HepG2 (cell line): ENCODE data around the gene BIRC6. TPM values are rescaled to one million over a fixed set of nuclear protein-coding genes. Genes with fewer than 3 reads are reported as not detected.

Experiments
- FOXA1 ChIP-seq, 2 experiments: fragments of 450-650 bp in 1 of 2; sonication (generic) in 1 of 2; formaldehyde crosslinking in 1 of 2; IDR thresholded peaks; 2 replicates each; pipeline versions ENCODE4 v1.4.0 to v1.6.1; 2016 to 2020; ENCODE audit warnings: missing genetic modification reagents in 1 of 2
- GATAD2A ChIP-seq: IDR thresholded peaks from 2 replicates; pipeline ENCODE4 v1.6.1; 2016
- GFI1 ChIP-seq: sonication (generic); formaldehyde crosslinking; IDR thresholded peaks from 2 replicates; pipeline ENCODE4 v1.5.0; 2020; ENCODE audit warnings: missing genetic modification reagents, mild to moderate bottlenecking, borderline replicate concordance
- HDAC1 ChIP-seq: sonication (generic); formaldehyde crosslinking; IDR thresholded peaks from 2 replicates; pipeline ENCODE4 v1.5.1; 2020; ENCODE audit warnings: mild to moderate bottlenecking, missing genetic modification reagents
- HDAC2 ChIP-seq: sonication (generic); formaldehyde crosslinking; IDR thresholded peaks from 2 replicates; pipeline ENCODE4 v1.4.0; 2020; ENCODE audit warnings: missing genetic modification reagents
- HMG20B ChIP-seq: conservative IDR thresholded peaks from 2 replicates; pipeline ENCODE4 v1.6.1; 2016; ENCODE audit warnings: missing genetic modification reagents, missing compliant biosample characterization
- HNF4G ChIP-seq, 2 experiments: sonication (generic) in 1 of 2; formaldehyde crosslinking in 1 of 2; IDR thresholded peaks; 2 replicates each; pipeline versions ENCODE4 v1.4.0 to v1.6.1; 2011 to 2020; ENCODE audit warnings: borderline replicate concordance in 2 of 2, low read depth in 2 of 2, mild to moderate bottlenecking in 2 of 2, low read length in 1 of 2, missing genetic modification reagents in 1 of 2, moderate library complexity in 1 of 2
- NCOA1 ChIP-seq: sonication (generic); formaldehyde crosslinking; IDR thresholded peaks from 2 replicates; pipeline ENCODE4 v1.9.0; 2021; ENCODE audit warnings: missing genetic modification reagents
- NR2C2 ChIP-seq: sonication (generic); formaldehyde crosslinking; IDR thresholded peaks from 2 replicates; pipeline ENCODE4 v1.4.0; 2020; ENCODE audit warnings: missing genetic modification reagents, mild to moderate bottlenecking, moderate library complexity, borderline replicate concordance
- POLR2AphosphoS5 ChIP-seq: IDR thresholded peaks from 2 replicates; pipeline ENCODE4 v1.6.1; 2012; ENCODE audit warnings: low read depth, low read length
- RARA ChIP-seq: IDR thresholded peaks from 2 replicates; pipeline ENCODE4 v1.6.1; 2016; ENCODE audit warnings: missing genetic modification reagents, missing compliant biosample characterization
- YEATS4 ChIP-seq: sonication (generic); formaldehyde crosslinking; IDR thresholded peaks from 2 replicates; pipeline ENCODE4 v1.4.0; 2020; ENCODE audit warnings: missing genetic modification reagents, borderline replicate concordance
- ZBTB38 ChIP-seq: sonication (generic); formaldehyde crosslinking; IDR thresholded peaks from 2 replicates; pipeline ENCODE4 v1.5.1; 2020; ENCODE audit warnings: mild to moderate bottlenecking, missing genetic modification reagents
- ZNF256 ChIP-seq: sonication (generic); formaldehyde crosslinking; conservative IDR thresholded peaks from 2 replicates; pipeline ENCODE4 v1.4.0; 2020; ENCODE audit warnings: missing genetic modification reagents
- ZNF292 ChIP-seq: sonication (generic); formaldehyde crosslinking; IDR thresholded peaks from 2 replicates; pipeline ENCODE4 v1.8.1; 2022; ENCODE audit warnings: mild to moderate bottlenecking, low read depth, missing genetic modification reagents, borderline replicate concordance
- ZNF644 ChIP-seq: IDR thresholded peaks from 2 replicates; pipeline ENCODE4 v1.6.1; 2016; ENCODE audit warnings: low read depth
- ZNF775 ChIP-seq: sonication (generic); formaldehyde crosslinking; IDR thresholded peaks from 2 replicates; pipeline ENCODE4 v1.4.0; 2020; ENCODE audit warnings: missing genetic modification reagents, mild to moderate bottlenecking, moderate library complexity, borderline replicate concordance
- ZNF782 ChIP-seq: sonication (generic); formaldehyde crosslinking; IDR thresholded peaks from 2 replicates; pipeline ENCODE4 v1.4.0; 2020; ENCODE audit warnings: missing genetic modification reagents, mild to moderate bottlenecking, borderline replicate concordance
- polyA plus RNA-seq, 8 experiments: library from polyadenylated mRNA; depleted of rRNA in 3 of 8; stranded (reverse) in 7 of 8; unstranded in 1 of 8; fragments of >200 nt; fragmentation: Illumina TruSeq in 4 of 8; extraction: Trizol in 4 of 8; gene quantifications; 2 replicates each; pipeline versions ENCODE4 v1.2.1 to v1.2.3, GENCODE V29; 2011 to 2016; ENCODE audit warnings: low read depth in 4 of 8, missing spikeins in 1 of 8, mixed read lengths in 1 of 8; ENCODE audit not compliant: insufficient read depth in 1 of 8
- total RNA-seq, 5 experiments: library from RNA; depleted of rRNA; stranded (reverse); fragments of >200 nt; fragmentation: Illumina TruSeq; extraction: Trizol; gene quantifications; 2 replicates each; pipeline ENCODE4 v1.2.3, GENCODE V29; 2016; ENCODE audit warnings: low read depth in 1 of 5
- TF ChIP-seq, protein P1 (sequence below): IDR thresholded peaks from 2 replicates; pipeline ENCODE4 v1.6.1; 2018; ENCODE audit warnings: missing genetic modification reagents, mild to moderate bottlenecking, missing compliant biosample characterization
- TF ChIP-seq, protein P2 (sequence below): sonication (generic); formaldehyde crosslinking; IDR thresholded peaks from 2 replicates; pipeline ENCODE4 v1.4.0; 2020; ENCODE audit warnings: missing genetic modification reagents, mild to moderate bottlenecking, borderline replicate concordance
- TF ChIP-seq, protein P3 (sequence below): sonication (generic); formaldehyde crosslinking; IDR thresholded peaks from 2 replicates; pipeline ENCODE4 v1.4.0; 2020; ENCODE audit warnings: missing genetic modification reagents, borderline replicate concordance

BIRC6 gene
- total and polyA plus RNA-seq, 2 of the 13 experiments (the other 11 are each of a cell fraction or from before 2014, with no cell fraction given): 65.6 to 120 TPM

DNA sequence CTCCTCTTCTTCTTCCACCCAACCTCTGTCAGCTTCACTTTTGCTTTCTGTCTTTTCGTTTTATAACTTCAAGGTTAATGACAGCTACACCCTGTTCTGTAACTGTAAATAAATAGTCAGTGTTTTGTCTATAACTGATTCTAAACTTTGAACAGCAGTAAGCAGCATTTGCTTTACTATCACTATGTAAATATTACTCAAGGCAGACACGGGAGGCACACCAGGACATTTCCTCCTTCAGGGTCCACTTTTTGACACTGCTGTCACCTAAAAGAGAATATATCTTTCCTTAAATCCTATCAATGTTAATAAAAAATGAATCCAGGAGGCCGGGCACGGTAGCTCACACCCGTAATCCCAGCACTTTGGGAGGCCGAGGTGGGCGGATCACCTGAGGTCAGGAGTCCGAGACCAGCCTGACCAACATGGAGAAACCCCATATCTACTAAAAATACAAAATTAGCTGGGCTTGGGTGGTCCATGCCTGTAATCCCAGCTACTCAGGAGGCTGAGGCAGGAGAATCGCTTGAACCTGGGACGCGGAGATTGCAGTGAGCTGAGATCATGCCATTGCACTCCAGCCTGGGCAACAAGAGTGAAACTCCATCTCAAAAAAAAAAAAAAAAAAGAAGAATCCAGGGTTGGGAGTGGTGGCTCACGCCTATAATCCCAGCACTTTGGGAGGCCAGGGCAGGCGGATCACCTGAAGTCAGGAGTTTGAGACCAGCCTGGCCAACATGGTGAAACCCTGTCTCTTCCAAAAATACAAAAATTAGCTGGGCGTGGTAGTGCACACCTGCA is 27.4 kb upstream of the BIRC6 start (continued):
- TF ChIP-seq, protein P1, sequence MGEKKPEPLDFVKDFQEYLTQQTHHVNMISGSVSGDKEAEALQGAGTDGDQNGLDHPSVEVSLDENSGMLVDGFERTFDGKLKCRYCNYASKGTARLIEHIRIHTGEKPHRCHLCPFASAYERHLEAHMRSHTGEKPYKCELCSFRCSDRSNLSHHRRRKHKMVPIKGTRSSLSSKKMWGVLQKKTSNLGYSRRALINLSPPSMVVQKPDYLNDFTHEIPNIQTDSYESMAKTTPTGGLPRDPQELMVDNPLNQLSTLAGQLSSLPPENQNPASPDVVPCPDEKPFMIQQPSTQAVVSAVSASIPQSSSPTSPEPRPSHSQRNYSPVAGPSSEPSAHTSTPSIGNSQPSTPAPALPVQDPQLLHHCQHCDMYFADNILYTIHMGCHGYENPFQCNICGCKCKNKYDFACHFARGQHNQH (CRISPR knock-in tag): peak; percentile 89
- peak; percentile 87 for TF ChIP-seq HNF4G (IDR thresholded peaks at IDR 0.05; ENCODE audit: borderline replicate concordance, low read depth, low read length)
- peak; percentile 75; the same call in 1 of the 2 replicates for TF ChIP-seq HNF4G (CRISPR knock-in tag; IDR thresholded peaks at IDR 0.05; ENCODE audit: borderline replicate concordance, low read depth)
- TF ChIP-seq, protein P2, sequence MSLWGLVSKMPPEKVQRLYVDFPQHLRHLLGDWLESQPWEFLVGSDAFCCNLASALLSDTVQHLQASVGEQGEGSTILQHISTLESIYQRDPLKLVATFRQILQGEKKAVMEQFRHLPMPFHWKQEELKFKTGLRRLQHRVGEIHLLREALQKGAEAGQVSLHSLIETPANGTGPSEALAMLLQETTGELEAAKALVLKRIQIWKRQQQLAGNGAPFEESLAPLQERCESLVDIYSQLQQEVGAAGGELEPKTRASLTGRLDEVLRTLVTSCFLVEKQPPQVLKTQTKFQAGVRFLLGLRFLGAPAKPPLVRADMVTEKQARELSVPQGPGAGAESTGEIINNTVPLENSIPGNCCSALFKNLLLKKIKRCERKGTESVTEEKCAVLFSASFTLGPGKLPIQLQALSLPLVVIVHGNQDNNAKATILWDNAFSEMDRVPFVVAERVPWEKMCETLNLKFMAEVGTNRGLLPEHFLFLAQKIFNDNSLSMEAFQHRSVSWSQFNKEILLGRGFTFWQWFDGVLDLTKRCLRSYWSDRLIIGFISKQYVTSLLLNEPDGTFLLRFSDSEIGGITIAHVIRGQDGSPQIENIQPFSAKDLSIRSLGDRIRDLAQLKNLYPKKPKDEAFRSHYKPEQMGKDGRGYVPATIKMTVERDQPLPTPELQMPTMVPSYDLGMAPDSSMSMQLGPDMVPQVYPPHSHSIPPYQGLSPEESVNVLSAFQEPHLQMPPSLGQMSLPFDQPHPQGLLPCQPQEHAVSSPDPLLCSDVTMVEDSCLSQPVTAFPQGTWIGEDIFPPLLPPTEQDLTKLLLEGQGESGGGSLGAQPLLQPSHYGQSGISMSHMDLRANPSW: 0 out of 2 replicates have a peak, but pooled peaks have one; percentile 46
- TF ChIP-seq YEATS4 (CRISPR knock-in tag): peak; percentile 66
- peak; percentile 80 for TF ChIP-seq GFI1 (CRISPR knock-in tag)
- TF ChIP-seq ZNF644: 0 out of 2 replicates have a peak, but pooled peaks have one; percentile 12
- TF ChIP-seq RARA (CRISPR knock-in tag): peak; percentile 91
- TF ChIP-seq ZBTB38: peak; percentile 34; the same call in 1 of the 2 replicates
- 0 out of 2 replicates have a peak, but pooled peaks have one; percentile 42 for TF ChIP-seq ZNF775 (CRISPR knock-in tag)
- peak; percentile 64; the same call in 1 of the 2 replicates for TF ChIP-seq ZNF782 (CRISPR knock-in tag)
- peak; percentile 86 for TF ChIP-seq FOXA1 (IDR thresholded peaks at IDR 0.05)
- peak; percentile 91 for TF ChIP-seq FOXA1 (CRISPR knock-in tag; IDR thresholded peaks at IDR 0.05)
- peak; percentile 42; the same call in 1 of the 2 replicates for TF ChIP-seq NR2C2 (CRISPR knock-in tag)
- peak; percentile 79; the same call in 1 of the 2 replicates for TF ChIP-seq HDAC1 (CRISPR knock-in tag)
- peak; percentile 97 for TF ChIP-seq GATAD2A
- peak; percentile 52 for TF ChIP-seq POLR2AphosphoS5
- peak; percentile 89 for TF ChIP-seq HDAC2 (CRISPR knock-in tag)
- TF ChIP-seq, protein P3, sequence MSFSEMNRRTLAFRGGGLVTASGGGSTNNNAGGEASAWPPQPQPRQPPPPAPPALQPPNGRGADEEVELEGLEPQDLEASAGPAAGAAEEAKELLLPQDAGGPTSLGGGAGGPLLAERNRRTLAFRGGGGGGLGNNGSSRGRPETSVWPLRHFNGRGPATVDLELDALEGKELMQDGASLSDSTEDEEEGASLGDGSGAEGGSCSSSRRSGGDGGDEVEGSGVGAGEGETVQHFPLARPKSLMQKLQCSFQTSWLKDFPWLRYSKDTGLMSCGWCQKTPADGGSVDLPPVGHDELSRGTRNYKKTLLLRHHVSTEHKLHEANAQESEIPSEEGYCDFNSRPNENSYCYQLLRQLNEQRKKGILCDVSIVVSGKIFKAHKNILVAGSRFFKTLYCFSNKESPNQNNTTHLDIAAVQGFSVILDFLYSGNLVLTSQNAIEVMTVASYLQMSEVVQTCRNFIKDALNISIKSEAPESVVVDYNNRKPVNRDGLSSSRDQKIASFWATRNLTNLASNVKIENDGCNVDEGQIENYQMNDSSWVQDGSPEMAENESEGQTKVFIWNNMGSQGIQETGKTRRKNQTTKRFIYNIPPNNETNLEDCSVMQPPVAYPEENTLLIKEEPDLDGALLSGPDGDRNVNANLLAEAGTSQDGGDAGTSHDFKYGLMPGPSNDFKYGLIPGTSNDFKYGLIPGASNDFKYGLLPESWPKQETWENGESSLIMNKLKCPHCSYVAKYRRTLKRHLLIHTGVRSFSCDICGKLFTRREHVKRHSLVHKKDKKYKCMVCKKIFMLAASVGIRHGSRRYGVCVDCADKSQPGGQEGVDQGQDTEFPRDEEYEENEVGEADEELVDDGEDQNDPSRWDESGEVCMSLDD (CRISPR knock-in tag): 0 out of 2 replicates have a peak, but pooled peaks have one; percentile 45
- peak; percentile 56; the same call in 1 of the 2 replicates for TF ChIP-seq ZNF292
- 0 out of 2 replicates have a peak, but pooled peaks have one; percentile 33 for TF ChIP-seq ZNF256 (CRISPR knock-in tag)
- TF ChIP-seq HMG20B (CRISPR knock-in tag): 0 out of 2 replicates have a peak, but pooled peaks have one; percentile 36
- TF ChIP-seq NCOA1 (CRISPR knock-in tag): 0 out of 2 replicates have a peak, but pooled peaks have one; percentile 83
